Measurements from ENCODE around the gene SGMS1. TPM values are rescaled to one million over a fixed set of nuclear protein-coding genes. Genes with fewer than 3 reads are reported as not detected.

The SGMS1 gene
- total and polyA plus RNA-seq, 5 experiments from 2014 or later, result 8.3 to 34.9 (median 11.0) TPM

DNA sequence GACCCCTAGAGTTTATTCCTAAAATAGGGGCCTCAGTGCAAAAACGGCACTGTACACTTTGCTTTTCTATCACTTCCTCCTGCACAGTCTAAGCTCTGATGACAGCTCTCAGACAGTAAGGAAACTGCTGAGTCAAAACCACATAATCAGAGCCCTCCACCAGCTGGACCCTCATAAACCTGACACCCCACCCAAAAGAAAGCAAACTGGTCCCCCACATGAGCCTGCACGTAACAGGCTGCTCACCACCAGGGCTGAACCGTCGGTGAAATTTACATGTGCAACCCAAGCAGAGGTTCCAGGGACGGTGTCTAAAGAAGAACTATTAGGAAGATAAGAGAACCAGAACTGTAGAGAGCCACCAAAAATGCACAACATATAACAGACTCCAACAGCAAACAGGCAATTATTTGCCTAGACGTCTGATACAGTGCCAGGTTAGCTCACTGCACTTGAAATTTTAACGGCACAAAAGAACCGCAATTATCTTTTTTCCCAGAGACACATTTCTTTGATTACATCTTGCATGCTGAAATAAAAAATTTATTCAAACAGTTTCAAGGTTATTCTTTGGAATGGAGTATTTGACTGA is 19.6 kb downstream of the SGMS1 start:
- H3K27ac Mint-ChIP-seq, result peak overlapping the region in 8 of 10 donors; percentile 63 to 83 (median 70)
- DNase-seq (no peak), ATAC-seq (peak; percentile 44 to 67)
- peaks cover 0 to 3% (median 3%) of the 10 kb centered on the region in 3 donors for H3K36me3 Mint-ChIP-seq
- POLR2A ChIA-PET, result interaction anchor here (1.1 to 1.8 kb wide), 2 partner anchors 9 to 20 kb away, joined by 3 to 4 read pairs; no protein-coding TSS in a partner anchor
- peaks cover 33 to 87% (median 74%) of the 10 kb centered on the region in 4 donors for H3K4me1 Mint-ChIP-seq
- H3K4me3 Mint-ChIP-seq, result peak overlapping the region; percentile 34 to 74 (median 59)
- H3K9me3 Mint-ChIP-seq, result no peaks in the 10 kb centered on the region
- H3K27me3 Mint-ChIP-seq, result no peaks in the 10 kb centered on the region

DNA sequence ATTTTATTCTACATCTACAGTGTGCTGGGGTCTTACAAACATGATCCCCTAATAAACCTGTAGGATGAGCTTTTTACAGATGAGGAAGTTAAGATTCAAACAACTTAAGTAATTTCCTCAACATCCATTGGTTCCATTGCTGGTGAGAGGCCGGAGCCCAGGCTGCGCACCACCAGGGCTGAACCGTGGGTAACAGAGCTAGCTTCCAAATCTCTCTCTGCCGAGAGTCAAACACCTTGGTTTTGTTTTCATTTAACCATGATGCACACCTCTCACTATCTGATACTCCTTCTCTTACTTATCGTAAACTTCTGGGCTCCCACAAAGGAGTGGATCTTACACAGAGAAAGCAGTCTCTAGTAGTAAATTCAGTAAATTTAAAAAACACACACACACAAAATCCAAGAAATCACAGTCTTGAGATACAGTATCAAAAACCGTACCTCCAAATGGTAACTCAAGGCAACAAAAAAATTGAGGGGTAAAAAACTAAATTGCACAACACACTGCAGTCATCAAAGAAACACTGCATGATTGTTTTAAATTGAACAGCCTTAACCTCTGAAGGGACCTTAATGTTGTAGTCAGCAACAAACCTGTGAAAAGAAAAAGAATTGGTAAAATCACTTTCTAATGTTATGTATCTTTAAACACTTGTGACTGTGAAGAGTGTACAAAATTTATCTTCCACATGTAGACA is 20.5 kb downstream of the SGMS1 start:
- H3K4me1 Mint-ChIP-seq, result peaks cover 36 to 89% (median 78%) of the 10 kb centered on the region in 4 donors
- POLR2A ChIA-PET, result interaction anchor here (1.1 to 1.8 kb wide), 2 partner anchors 10 to 21 kb away, joined by 3 to 4 read pairs; no protein-coding TSS in a partner anchor
- no peaks in the 10 kb centered on the region for H3K9me3 Mint-ChIP-seq
- DNase-seq (no peak), ATAC-seq (no peak)
- peak overlapping the region in 2 of 10 donors; percentile 11 to 42 for H3K4me3 Mint-ChIP-seq
- H3K27me3 Mint-ChIP-seq, result no peaks in the 10 kb centered on the region
- peaks cover 0 to 6% (median 3%) of the 10 kb centered on the region in 3 donors for H3K36me3 Mint-ChIP-seq
- peak overlapping the region in 3 of 10 donors; percentile 64 to 83 (median 65) for H3K27ac Mint-ChIP-seq

DNA sequence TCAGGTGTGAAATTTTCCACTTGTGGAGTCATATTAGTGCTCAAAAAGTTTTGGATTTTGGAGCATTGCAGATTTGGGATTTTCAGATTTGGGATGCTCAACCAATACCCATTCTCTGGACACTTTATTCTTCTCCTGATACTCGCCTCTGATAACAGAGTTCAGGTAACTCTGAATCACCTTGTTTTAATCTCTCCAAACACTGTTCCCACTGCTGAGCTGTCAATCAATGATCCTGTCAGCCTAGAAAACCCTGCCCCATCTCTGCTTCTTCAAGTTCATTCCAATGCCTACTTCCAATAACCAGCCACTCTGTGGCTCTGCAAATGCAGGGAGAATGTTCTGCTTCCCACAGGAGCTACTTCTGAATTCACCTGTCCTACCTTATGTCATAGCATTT is 21.8 kb downstream of the SGMS1 start:
- no peaks in the 10 kb centered on the region for H3K27me3 Mint-ChIP-seq
- no peak for ATAC-seq
- POLR2A ChIA-PET, result interaction anchor here (0.8 kb wide), 1 partner anchor 21 kb away, joined by 3 read pairs; no protein-coding TSS in a partner anchor
- H3K4me3 Mint-ChIP-seq, result no peak overlapping the region
- H3K36me3 Mint-ChIP-seq, result peaks cover 0 to 8% (median 3%) of the 10 kb centered on the region in 3 donors
- peaks cover 29 to 80% (median 73%) of the 10 kb centered on the region in 4 donors for H3K4me1 Mint-ChIP-seq
- no peak for DNase-seq
- peak overlapping the region in 4 of 10 donors; percentile 6 to 52 (median 9) for H3K27ac Mint-ChIP-seq
- H3K9me3 Mint-ChIP-seq, result no peaks in the 10 kb centered on the region

DNA sequence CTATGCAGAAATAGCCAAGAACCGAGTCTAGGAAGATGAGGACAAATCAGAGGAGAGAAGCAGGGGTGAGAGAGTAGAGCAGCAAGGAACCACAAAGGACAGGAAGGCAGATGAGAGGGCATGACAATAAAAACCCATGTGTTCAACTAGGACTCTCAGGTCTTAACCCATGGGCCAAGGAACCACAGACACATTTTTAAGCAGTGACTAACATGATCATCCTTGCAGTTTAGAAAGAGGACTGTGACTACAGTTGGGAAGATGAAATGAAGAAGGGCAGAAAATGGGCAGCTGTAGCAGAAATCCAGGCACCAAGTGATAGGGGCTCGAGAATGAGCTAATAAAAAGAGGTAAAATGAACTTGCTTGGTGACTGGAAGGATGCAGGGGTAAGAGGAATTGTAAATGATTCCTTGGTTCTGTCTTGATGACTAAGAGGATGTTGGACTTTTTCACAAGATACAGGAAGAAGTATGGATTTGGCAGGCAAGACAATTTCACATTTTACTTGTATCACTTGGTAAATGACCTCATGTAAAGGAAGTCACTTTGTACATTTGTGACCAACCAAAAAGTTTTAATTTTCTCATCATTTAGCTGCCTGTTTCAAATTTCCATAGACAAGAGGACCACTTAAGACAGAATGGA is 22.8 kb downstream of the SGMS1 start:
- H3K27me3 Mint-ChIP-seq, result no peaks in the 10 kb centered on the region
- peak overlapping the region in 2 of 10 donors; percentile 1 to 58 for H3K27ac Mint-ChIP-seq
- H3K36me3 Mint-ChIP-seq, result peaks cover 0 to 8% (median 3%) of the 10 kb centered on the region in 3 donors
- H3K4me1 Mint-ChIP-seq, result peaks cover 29 to 76% (median 71%) of the 10 kb centered on the region in 4 donors
- DNase-seq, result no peak
- H3K9me3 Mint-ChIP-seq, result no peaks in the 10 kb centered on the region
- H3K4me3 Mint-ChIP-seq, result peak overlapping the region in 3 of 10 donors; percentile 3 to 33 (median 31)
- POLR2A ChIA-PET, result no interaction called here
- no peak for ATAC-seq

DNA sequence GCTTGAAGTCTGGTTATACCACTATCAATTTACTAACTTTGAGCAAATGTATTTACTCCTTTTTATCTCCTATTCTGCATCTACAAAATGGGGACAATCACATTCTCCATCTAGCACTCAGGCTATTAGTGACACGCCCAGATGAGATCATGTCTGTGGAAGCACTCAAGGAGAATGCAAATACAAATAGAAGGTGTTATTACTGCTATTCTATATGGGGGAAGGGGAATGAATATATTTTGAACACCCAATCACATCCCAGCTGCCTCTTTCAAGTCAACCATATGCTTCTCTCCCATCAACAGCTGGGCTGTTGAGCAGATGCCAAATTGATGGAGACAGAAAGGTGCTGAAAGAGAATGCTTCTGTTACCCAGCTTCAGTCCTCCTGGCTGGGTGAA is 23.5 kb downstream of the SGMS1 start:
- ATAC-seq (no peak), DNase-seq (no peak)
- H3K27ac Mint-ChIP-seq, result no peak overlapping the region
- H3K36me3 Mint-ChIP-seq, result peaks cover 0 to 8% (median 3%) of the 10 kb centered on the region in 3 donors
- no peak overlapping the region for H3K4me3 Mint-ChIP-seq
- peaks cover 27 to 69% (median 68%) of the 10 kb centered on the region in 4 donors for H3K4me1 Mint-ChIP-seq
- POLR2A ChIA-PET, result no interaction called here
- H3K9me3 Mint-ChIP-seq, result no peaks in the 10 kb centered on the region
- no peaks in the 10 kb centered on the region for H3K27me3 Mint-ChIP-seq

DNA sequence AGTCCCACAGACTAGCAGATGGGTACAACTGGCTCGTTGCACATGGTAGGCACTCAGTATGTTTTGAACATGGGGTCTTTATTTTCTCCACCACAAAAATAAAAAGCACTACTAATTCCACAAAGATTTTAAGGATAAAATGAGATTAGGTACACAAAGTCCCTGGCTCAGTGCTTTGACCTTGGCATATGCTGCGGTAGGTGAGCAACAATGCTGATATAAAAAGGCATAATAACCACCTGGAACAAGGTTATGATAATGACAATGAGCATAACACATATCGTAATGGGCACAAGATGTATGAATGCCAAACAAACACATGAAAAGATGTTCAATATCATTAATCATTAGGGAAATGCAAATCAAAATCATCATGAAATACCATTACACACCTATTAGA is 26.9 kb downstream of the SGMS1 start:
- no peak for DNase-seq
- H3K27me3 Mint-ChIP-seq, result no peaks in the 10 kb centered on the region
- H3K4me3 Mint-ChIP-seq, result no peak overlapping the region
- no peak for ATAC-seq
- H3K4me1 Mint-ChIP-seq, result peaks cover 12 to 62% (median 46%) of the 10 kb centered on the region in 4 donors
- peaks cover 0 to 5% (median 3%) of the 10 kb centered on the region in 3 donors for H3K36me3 Mint-ChIP-seq
- H3K27ac Mint-ChIP-seq, result peak overlapping the region in 1 of 10 donors; percentile 72
- no peaks in the 10 kb centered on the region for H3K9me3 Mint-ChIP-seq
- POLR2A ChIA-PET, result no interaction called here

DNA sequence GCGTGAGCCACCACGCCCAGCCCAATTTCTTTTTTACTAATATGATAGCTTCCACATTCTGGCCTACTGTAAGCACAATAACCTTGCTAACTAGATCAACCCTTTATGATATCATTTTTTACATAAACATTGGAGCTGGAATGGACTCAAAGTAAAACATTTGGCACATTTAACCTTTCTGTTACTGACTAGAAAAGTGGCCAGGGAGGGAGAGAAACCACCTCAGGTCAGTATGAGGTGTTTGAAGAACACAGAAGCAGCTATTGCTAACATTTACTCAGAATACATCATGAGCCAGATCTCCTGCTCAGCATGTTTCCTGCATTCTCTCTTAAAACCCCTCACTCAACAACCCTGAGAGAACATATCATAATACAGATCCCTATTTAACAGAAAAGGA is 27.3 kb downstream of the SGMS1 start:
- Mint-ChIP-seq H3K27ac (no peak overlapping the region), H3K27me3 (no peaks in the 10 kb centered on the region), H3K9me3 (no peaks in the 10 kb centered on the region), H3K4me3 (no peak overlapping the region), H3K4me1 (peaks cover 12 to 61% (median 44%) of the 10 kb centered on the region in 4 donors), H3K36me3 (peaks cover 0 to 5% (median 0%) of the 10 kb centered on the region in 3 donors)
- DNase-seq, result no peak
- ATAC-seq, result no peak
- POLR2A ChIA-PET, result no interaction called here

DNA sequence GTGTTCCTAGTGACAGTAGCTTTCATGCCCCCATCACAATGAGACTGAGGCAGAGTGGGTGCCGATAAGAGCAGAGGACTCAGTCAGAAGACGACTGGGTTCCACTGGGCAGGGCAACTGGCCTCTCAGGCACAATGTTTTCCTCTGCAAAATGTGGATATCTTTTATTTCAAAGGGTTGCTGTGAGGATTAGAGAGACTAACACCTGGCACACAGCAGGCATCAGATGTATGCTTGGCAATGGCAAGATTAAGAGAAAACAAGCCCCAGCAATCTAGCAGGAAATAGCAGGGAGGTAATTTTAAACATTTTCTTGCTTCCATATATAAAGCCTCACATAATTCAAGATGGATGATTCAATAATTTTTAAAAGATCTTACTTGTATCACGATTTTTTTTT is 28.0 kb downstream of the SGMS1 start:
- DNase-seq, result no peak
- H3K9me3 Mint-ChIP-seq, result no peaks in the 10 kb centered on the region
- no peak for ATAC-seq
- peaks cover 0 to 5% (median 0%) of the 10 kb centered on the region in 3 donors for H3K36me3 Mint-ChIP-seq
- H3K27ac Mint-ChIP-seq, result peak overlapping the region in 1 of 10 donors; percentile 67
- peaks cover 9 to 60% (median 40%) of the 10 kb centered on the region in 4 donors for H3K4me1 Mint-ChIP-seq
- no peaks in the 10 kb centered on the region for H3K27me3 Mint-ChIP-seq
- POLR2A ChIA-PET, result no interaction called here
- no peak overlapping the region for H3K4me3 Mint-ChIP-seq

DNA sequence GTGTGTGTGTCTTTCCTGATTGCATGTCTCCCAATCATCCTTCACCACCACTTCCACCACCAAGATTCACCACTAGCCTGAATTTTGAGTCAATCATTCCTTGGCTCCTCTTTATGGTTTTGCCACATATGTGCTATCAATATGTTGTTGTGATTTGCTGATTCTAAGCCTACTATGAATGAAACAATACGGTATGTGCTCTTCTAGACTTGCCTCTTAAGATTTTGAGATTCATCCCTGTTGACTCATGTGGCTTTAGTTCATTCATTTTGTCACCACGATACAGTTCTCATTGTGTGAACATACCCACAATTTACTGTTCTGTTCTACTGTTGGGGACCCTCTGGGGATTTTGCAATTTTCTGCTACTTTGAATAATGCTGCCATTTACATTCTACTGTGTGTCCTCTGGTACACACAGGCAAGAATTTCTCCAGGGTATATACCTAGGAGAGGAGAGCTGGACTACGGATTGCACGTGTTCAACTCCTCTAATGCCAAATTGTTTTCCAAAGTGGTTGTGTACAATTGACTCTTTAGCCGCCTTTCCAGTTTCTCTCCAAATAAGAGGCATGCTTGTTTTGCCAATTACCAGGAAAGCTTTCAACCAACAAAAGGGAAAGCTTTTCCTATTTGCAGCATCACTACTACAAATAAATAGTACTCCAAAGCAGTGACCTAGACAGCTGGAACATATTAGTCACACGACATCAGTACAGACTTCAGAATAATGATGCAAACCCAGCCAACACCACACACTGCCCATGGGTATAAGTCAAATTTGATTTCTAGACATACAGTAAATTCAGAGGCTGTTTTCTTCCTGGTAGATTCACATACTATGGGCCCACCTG is 30.0 kb downstream of the SGMS1 start:
- POLR2A ChIA-PET, result no interaction called here
- no peak for DNase-seq
- H3K4me1 Mint-ChIP-seq, result peaks cover 6 to 47% (median 26%) of the 10 kb centered on the region in 4 donors
- H3K9me3 Mint-ChIP-seq, result no peaks in the 10 kb centered on the region
- no peaks in the 10 kb centered on the region for H3K27me3 Mint-ChIP-seq
- no peak for ATAC-seq
- H3K4me3 Mint-ChIP-seq, result no peak overlapping the region
- H3K36me3 Mint-ChIP-seq, result peaks cover 0 to 19% (median 8%) of the 10 kb centered on the region in 3 donors
- H3K27ac Mint-ChIP-seq, result no peak overlapping the region

DNA sequence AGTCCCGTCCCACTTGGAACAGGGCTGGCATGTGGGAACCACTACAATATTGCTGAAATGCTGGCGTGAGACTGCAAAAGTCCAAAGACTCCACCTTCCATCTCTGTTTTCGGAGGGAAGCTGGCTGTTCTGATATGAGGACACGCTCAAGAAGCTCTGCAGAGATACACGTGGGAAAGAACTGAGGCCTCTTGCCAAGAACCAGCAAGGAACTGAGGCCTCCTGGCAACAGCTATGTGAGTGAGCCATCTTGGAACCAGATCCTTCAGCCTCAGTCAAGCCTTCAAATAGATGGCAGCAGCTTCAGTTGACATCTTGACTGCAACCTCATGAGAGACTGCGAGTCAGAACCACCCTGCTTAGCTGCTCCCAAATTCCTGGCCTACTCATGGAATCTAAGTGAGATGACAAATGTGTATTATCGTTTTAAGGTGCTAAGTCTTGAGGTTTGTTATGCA is 30.8 kb downstream of the SGMS1 start:
- DNase-seq (no peak), ATAC-seq (no peak)
- no peaks in the 10 kb centered on the region for H3K9me3 Mint-ChIP-seq
- H3K4me1 Mint-ChIP-seq, result peaks cover 6 to 42% (median 23%) of the 10 kb centered on the region in 4 donors
- peaks cover 0 to 24% (median 13%) of the 10 kb centered on the region in 3 donors for H3K36me3 Mint-ChIP-seq
- no peaks in the 10 kb centered on the region for H3K27me3 Mint-ChIP-seq
- no peak overlapping the region for H3K4me3 Mint-ChIP-seq
- no peak overlapping the region for H3K27ac Mint-ChIP-seq
- POLR2A ChIA-PET, result no interaction called here

DNA sequence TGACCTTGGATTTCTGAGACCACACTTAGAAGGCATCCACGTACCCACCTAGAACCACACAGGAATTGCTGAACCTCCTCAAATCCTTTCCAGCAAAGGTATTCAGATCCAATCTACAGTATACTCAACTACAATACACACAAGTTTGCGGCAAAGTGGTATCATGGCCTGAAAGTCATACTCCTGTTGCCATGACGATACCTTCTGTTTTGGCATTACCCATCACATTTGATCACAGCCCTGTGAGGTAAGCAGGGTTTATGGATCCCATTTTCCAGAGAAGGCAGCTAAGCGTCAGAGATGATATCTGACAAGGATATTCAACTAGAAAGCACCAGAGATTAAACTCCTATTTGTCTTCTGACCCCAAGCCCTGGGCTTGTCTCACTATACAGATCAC is 32.8 kb downstream of the SGMS1 start:
- H3K27me3 Mint-ChIP-seq, result no peaks in the 10 kb centered on the region
- ATAC-seq, result no peak

DNA sequence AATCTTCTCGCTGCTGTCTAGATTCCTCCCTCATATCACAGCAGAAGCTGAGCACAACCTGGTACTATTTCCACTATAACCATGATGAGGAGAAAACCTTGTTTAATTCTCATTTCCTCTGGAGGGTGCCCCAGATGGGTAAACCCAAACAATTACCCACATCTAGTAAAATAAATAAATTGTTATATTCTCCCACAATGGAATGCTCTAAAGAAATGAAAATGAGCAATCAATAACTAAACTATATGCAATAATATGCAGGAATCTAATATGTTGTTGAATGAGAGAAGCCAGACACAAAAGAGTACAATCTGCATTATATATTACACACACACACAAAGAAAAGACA is 37.0 kb downstream of the SGMS1 start:
- H3K9me3 Mint-ChIP-seq, result no peaks in the 10 kb centered on the region
- H3K27me3 Mint-ChIP-seq, result no peaks in the 10 kb centered on the region
- DNase-seq (no peak), ATAC-seq (no peak)
- no peak overlapping the region for H3K4me3 Mint-ChIP-seq
- H3K4me1 Mint-ChIP-seq, result peaks cover 10 to 26% (median 18%) of the 10 kb centered on the region in 4 donors
- H3K27ac Mint-ChIP-seq, result peak overlapping the region in 1 of 10 donors; percentile 63
- POLR2A ChIA-PET, result no interaction called here
- H3K36me3 Mint-ChIP-seq, result peaks cover 0 to 57% (median 36%) of the 10 kb centered on the region in 3 donors

More for the DNA sequence above, 32.8 kb downstream of the SGMS1 start:
- peaks cover 0 to 38% (median 26%) of the 10 kb centered on the region in 3 donors for H3K36me3 Mint-ChIP-seq
- DNase-seq, result no peak
- POLR2A ChIA-PET, result no interaction called here
- H3K9me3 Mint-ChIP-seq, result no peaks in the 10 kb centered on the region
- H3K27ac Mint-ChIP-seq, result no peak overlapping the region
- H3K4me3 Mint-ChIP-seq, result no peak overlapping the region
- peaks cover 8 to 42% (median 19%) of the 10 kb centered on the region in 4 donors for H3K4me1 Mint-ChIP-seq

All from naive thymus-derived CD8-positive, alpha-beta T cell (primary cell).